GM04503 (cell line): ENCODE results near the gene CRHR2.
"Not testable (repeated sequence)": the region's sequence is repeated elsewhere in the genome, so short reads cannot be mapped to it uniquely, and the experiment has no call there.

Experiments
- DNase-seq: peaks from one replicate; pipeline ENCODE4 v3.0.0-alpha.2; 2012; ENCODE audit warnings: low read depth

CRHR2 gene

GRCh38 chr7:30682212-30683083 is at the start of gene CRHR2:
CRHR2 (minus strand) TSS chr7:30682456; CDS start chr7:30682280, 176 bp downstream.
- DNase-seq = no peak

GRCh38 chr7:30731581-30731980 is 49.3 kb upstream of the CRHR2 start:
- no peak for DNase-seq

- DNase-seq = no peak
Measured at GRCh38 chr7:30730996-30731395, 48.7 kb upstream of the CRHR2 start.

- no peak for DNase-seq
Measured at GRCh38 chr7:30730097-30730496, 47.8 kb upstream of the CRHR2 start.

GRCh38 chr7:30729642-30730041 is 47.4 kb upstream of the CRHR2 start:
- no peak for DNase-seq

GRCh38 chr7:30728591-30729100 is 46.4 kb upstream of the CRHR2 start:
- DNase-seq = no peak

GRCh38 chr7:30727061-30727945 is 45.0 kb upstream of the CRHR2 start:
- no peak for DNase-seq

- DNase-seq = no peak
Measured at GRCh38 chr7:30726296-30727006, 44.2 kb upstream of the CRHR2 start.

- no peak for DNase-seq
Measured at GRCh38 chr7:30723776-30724175, 41.5 kb upstream of the CRHR2 start.

- no peak for DNase-seq
Measured at GRCh38 chr7:30722671-30723070, 40.4 kb upstream of the CRHR2 start.

GRCh38 chr7:30722187-30722586 is 39.9 kb upstream of the CRHR2 start:
- no peak for DNase-seq

- DNase-seq = no peak
Measured at GRCh38 chr7:30721211-30721610, 39.0 kb upstream of the CRHR2 start.

- DNase-seq = not testable (repeated sequence)
Measured at GRCh38 chr7:30719434-30719833, 37.2 kb upstream of the CRHR2 start.

GRCh38 chr7:30717181-30717580 is 34.9 kb upstream of the CRHR2 start:
- DNase-seq = peak; percentile 14

- DNase-seq = no peak
Measured at GRCh38 chr7:30714129-30714528, 31.9 kb upstream of the CRHR2 start.

GRCh38 chr7:30713392-30713791 is 31.1 kb upstream of the CRHR2 start:
- DNase-seq = no peak

- DNase-seq = no peak
Measured at GRCh38 chr7:30710669-30711068, 28.4 kb upstream of the CRHR2 start.

GRCh38 chr7:30709549-30709948 is 27.3 kb upstream of the CRHR2 start:
- DNase-seq = no peak

- no peak for DNase-seq
Measured at GRCh38 chr7:30708983-30709382, 26.7 kb upstream of the CRHR2 start.

GRCh38 chr7:30708412-30708811 is 26.2 kb upstream of the CRHR2 start:
- no peak for DNase-seq

GRCh38 chr7:30707391-30708357 is 25.4 kb upstream of the CRHR2 start:
- DNase-seq = no peak
